ENCODE results near the gene IQCH.

The IQCH gene

GRCh38 chr15:67303490-67304363, 49.1 kb downstream of the IQCH start:
- DNase-seq = no peak

- DNase-seq = no peak
These were observed 50.2 kb downstream of the IQCH start for GRCh38 chr15:67304778-67305177.

DNA sequence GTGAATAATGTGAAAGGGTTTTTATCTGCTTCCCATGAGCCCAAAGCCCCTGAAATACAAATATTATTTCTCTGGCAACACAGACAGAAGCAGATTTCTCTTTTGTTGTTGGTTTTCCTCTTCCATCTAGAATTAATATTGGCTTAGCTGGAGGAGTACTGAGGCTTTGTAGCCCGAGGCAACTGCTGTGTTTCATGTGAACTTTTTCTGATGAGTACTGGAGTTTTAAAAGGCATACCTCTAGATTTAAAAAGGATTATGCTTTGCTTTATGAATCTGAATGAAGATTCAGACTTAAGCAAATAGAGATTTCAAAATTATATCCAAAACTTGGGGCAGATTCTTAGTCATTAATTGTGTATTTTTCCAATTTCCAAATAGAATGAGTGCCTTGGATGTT, 50.9 kb downstream of the IQCH start:
- no peak for DNase-seq

DNA sequence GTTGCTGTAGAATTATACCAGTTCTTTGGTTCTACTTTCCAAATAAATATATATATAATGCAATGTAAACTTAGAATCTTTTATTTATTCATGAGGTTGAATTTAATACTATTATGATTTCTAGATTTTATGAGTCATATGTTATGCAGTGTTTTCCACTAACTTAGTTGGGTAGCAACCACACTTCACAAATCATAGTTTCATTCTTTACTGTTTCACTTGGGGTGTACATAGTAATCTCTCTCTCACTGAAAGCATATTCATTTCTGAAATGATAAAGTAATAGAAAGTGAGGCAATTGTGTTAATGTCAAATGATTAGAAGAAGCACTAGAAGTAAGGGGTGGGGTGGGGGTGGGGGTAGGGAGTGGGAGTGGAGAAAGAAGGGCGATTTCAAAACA, 52.6 kb downstream of the IQCH start:
- DNase-seq = no peak

- DNase-seq = no peak
These were observed 53.5 kb downstream of the IQCH start for GRCh38 chr15:67307889-67308597.

- no peak for DNase-seq
These were observed 57.1 kb downstream of the IQCH start for GRCh38 chr15:67311731-67312130.

GRCh38 chr15:67319961-67320360, 65.4 kb downstream of the IQCH start:
- DNase-seq = no peak

DNA sequence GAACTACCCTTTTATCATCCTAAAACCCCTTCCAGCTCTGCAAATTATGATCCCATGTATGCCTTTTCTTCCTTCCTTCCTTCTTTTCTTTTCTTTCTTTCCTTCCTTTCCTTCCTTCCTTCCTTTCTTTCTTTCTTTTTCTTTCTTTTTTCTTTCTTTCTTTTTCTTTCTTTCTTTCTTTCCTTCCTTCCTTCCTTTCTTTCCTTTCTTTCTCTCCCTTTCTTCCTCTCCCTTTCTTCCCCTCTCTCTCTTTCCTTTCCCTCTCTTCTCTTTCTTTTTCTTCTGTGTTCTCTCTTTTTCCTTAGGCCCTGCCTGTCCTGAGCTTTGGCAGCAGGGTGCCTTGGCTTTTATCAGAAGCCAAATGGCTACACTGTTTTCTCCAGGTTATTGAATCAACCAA, 66.8 kb downstream of the IQCH start:
- DNase-seq = no peak

GRCh38 chr15:67322481-67322880, 67.9 kb downstream of the IQCH start:
- DNase-seq = no peak

- no peak for DNase-seq
These were observed 72.7 kb downstream of the IQCH start for GRCh38 chr15:67327312-67327711.

DNA sequence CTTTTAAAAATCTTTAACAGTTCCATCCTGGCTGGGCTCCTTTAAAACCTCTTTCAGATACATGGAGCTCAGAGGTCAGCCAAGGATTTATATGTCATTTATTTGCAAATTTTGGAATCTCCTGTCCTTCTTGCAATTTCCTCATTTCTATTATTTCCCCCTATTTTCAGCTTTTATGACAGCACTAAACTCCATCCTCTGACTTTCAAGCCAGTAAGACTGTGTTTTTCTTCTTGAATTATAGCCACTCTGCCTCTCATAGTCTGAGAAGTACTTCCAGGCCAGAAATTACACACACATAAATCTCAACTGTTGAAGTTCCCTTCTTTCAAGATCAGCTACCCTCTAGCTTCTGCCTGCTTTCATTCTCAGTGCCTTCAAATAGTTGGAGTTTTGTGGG, 73.2 kb downstream of the IQCH start:
- no peak for DNase-seq

DNA sequence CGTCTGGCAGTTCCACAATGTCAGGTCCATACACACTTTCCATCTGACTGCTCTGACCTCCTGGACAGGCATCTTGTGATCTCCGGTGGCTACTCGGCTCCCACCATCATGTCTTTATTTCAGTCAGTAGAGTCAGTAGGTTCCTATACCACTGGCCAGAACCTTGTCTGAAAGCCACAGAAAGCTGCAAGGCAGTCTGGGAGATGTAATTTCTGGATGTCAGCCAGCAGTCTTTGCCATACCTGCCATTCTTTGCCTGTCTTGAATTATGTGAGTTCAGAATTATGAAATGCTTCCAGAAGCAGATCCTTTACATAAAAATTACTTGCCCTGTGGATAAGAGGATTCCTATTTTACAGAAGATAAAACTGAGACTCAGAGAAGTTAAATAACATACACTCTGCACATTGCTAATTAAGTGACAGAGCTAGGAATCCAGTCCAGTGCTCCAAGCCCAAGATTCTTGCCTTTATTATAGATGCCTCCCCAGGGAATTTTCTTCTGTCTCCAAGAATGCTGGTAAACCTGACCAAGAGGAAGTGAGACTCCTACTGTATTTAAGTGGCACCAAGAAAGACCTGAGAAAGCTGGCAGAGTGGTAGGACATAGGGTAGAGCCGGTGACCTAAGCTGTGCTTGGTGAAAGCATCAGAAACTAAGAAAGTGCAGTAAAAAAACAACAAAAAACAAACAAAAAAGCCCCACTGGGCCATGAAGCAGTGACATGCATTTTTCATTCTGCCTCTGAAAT, 75.6 kb downstream of the IQCH start:
- DNase-seq = no peak

DNA sequence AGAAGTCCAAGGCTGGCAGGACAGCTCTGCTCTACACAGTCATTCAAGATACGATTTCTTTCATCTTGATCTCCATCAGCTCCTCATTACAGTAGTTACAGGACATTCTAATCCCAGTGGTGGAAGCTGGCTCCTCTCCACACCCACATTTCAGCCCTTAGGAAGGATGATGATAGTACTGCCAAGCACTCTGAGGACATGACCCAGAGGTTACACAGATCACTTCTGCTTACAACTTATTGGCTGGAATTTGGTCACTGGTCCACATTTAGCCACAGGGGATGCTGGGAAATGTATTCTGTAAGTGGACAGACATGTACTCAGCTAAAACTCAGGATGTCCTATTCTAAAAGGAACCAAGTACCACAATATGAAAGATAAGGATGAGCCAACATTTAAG, 77.1 kb downstream of the IQCH start:
- DNase-seq = no peak

GRCh38 chr15:67335026-67335425, 80.4 kb downstream of the IQCH start:
- DNase-seq = no peak

DNA sequence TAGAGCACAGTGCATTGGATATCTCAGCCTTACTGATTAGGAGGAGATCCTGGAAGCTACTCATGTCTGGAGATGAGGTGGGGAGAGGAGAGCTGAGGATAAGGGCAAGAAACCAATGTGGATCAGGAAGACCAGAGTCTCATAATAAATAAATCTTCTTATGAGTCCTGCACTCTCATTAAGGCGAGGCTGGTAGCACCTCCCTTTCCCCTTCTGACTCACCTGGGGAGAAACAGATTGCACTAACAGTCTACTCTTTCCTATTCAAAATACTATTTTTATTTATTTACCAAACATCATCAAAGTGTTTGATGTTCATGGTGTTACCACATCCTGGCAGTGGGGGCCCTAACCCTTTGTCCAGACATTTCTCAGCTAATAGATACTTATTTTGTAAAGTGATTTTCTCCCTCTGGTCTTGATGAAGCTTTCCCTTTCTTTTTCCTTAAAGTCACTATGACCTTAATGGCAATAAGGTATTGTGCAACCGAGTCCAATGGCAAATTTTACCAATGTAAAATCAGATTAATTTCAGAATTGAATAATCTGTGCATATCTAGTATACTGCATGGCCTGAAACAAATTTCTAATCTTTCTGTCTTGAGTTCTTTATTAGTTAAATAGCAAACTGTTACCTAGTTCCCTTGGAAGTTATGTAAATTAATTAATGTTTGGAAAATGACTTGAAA, 81.1 kb downstream of the IQCH start:
- DNase-seq = no peak

DNA sequence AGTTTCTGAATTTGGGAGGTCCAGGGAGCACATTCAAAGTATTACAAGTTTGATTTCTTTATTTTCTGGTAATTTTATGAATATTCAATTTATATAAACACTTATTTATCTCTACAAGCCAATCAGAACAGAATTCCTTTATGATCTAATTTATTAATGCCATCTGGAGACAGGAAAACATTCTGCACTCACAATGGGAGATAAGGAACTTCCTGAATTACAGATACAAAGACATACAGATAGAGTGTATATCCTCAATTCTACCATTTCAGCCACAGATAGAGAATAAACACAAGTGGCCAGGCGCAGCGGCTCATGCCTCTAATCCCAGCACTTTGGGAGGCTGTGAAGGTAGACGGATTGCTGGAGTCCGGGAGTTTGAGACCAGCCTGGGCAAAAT, 86.0 kb downstream of the IQCH start:
- no peak for DNase-seq

GRCh38 chr15:67341539-67341938, 87.0 kb downstream of the IQCH start:
- DNase-seq = no peak

- DNase-seq = no peak
These were observed 88.6 kb downstream of the IQCH start for GRCh38 chr15:67343206-67343605.

DNA sequence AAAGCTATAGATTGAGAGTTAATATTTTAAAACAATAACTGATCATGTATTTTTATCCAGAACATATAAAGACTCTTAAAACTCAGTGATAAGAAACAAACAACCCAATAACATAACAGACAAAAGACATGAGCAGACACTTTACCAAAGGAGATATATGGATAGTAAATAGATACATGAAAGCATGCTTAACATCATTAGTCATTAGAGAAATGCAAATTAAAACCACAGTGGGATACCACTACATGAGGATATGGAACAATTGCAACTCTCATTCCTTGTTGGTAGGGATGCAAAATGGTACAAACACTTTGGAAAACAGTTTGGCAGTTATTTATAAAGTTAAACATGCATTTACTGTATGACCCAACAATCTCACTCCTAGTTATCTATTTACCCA, 95.0 kb downstream of the IQCH start:
- no peak for DNase-seq

DNA sequence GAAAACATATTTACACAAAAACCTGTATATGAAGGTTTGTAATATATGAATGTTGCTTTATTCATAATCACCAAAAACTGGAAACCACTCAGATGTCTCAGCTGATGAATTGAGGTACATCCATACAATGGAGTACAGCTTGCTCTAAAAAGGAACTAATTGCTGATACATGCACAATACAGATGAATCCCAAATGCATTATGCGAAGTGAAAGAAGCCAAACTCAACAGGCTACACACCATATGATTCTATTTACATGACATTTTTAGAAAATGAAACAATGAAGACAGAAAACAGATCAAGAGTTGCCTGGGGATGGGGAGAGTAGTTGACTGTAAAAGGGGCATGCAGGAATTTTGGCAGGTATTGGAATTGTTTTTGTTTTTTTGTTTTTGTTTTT, 95.5 kb downstream of the IQCH start:
- DNase-seq = no peak

GRCh38 chr15:67358391-67358790, 103.8 kb downstream of the IQCH start:
- no peak for DNase-seq

GRCh38 chr15:67358812-67359211, 104.2 kb downstream of the IQCH start:
- DNase-seq = no peak

DNA sequence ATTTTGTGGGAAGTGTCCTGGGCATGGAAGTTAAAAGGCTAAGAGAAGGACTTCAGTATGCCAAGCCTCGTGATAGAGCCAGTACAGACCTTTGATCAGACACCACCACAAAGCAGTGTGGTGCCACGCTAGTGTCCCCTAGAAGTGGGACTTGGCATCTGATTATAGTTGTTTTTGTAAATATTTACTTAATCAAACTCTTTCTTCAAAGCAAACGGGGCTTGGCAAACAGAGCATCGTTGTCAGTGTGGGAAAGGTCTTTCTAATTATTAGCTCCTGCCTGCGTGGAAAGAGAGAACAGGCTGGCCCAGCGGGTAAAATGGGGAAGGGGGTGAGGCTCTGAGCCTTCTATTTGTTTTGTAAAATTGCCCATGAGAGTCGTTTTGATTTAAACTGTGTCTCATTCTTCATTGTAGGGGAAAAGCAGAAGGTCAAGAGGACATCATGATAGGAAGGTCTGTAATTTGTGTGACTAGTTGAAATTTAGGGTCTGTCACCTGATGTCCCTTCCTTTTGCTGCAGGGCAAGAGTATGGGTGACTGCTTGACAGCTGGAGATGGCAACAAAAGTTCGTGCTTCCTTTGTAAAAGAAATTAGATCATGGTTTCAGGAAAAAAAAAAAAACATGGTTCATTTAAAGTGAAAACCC, 105.0 kb downstream of the IQCH start:
- no peak for DNase-seq
